CD14-positive monocyte (primary cell): ENCODE results near the gene RPL18. TPM values are rescaled to one million over a fixed set of nuclear protein-coding genes. Genes with fewer than 3 reads are reported as not detected.

Source experiments
- DNase-seq, 3 donors: peaks; one replicate each; pipeline ENCODE4 v3.0.0-alpha.2; 2011 to 2022
- H2AFZ ChIP-seq: 2 replicates; pipeline ENCODE4 v1.6.0; 2012; ENCODE audit warnings: mild to moderate bottlenecking, low read depth, low read length, inconsistent platforms; ENCODE audit not compliant: insufficient read depth, poor library complexity, severe bottlenecking
- H3K27ac ChIP-seq, 2 donors: 1 replicate in 1 of 2; 2 replicates in 1 of 2; pipeline ENCODE4 v1.5.1; 2012 to 2013; ENCODE audit warnings: low read length in 2 of 2, control low read depth in 1 of 2, inconsistent platforms in 1 of 2, low read depth in 1 of 2, mild to moderate bottlenecking in 1 of 2
- H3K27me3 ChIP-seq, 2 donors: one replicate each; pipeline versions ENCODE4 v1.6.0 to v1.6.1; 2011 to 2013; ENCODE audit warnings: low read length in 2 of 2; ENCODE audit not compliant: control insufficient read depth in 2 of 2, insufficient read depth in 2 of 2
- H3K36me3 ChIP-seq, 2 donors: replicated peaks in 1 of 2; 1 replicate in 1 of 2; 2 replicates in 1 of 2; pipeline versions ENCODE4 v1.5.1 to v1.6.1; 2012 to 2013; ENCODE audit warnings: low read length in 2 of 2, control low read depth in 1 of 2, inconsistent platforms in 1 of 2, mild to moderate bottlenecking in 1 of 2; ENCODE audit not compliant: insufficient read depth in 2 of 2, control insufficient read depth in 1 of 2
- H3K4me1 ChIP-seq, 2 donors: 1 replicate in 1 of 2; 2 replicates in 1 of 2; pipeline versions ENCODE4 v1.5.1 to v1.6.1; 2012 to 2013; ENCODE audit warnings: low read length in 2 of 2, control low read depth in 1 of 2, inconsistent platforms in 1 of 2, mild to moderate bottlenecking in 1 of 2, moderate library complexity in 1 of 2; ENCODE audit not compliant: insufficient read depth in 2 of 2, control insufficient read depth in 1 of 2
- H3K4me2 ChIP-seq: replicated peaks from 2 replicates; pipeline ENCODE3; 2012; ENCODE audit warnings: low read length, moderate library complexity, mild to moderate bottlenecking; ENCODE audit not compliant: poor library complexity, severe bottlenecking; ENCODE audit errors: extremely low read depth
- H3K4me3 ChIP-seq, 3 experiments: fragments of 200-600 bp in 1 of 3; sonication (generic) in 1 of 3; replicated peaks in 1 of 3; 1 replicate in 2 of 3; 2 replicates in 1 of 3; pipeline ENCODE4 v1.5.1; 2011 to 2013; ENCODE audit warnings: low read length in 3 of 3, mild to moderate bottlenecking in 3 of 3, control low read depth in 2 of 3, low read depth in 2 of 3, inconsistent platforms in 1 of 3, moderate library complexity in 1 of 3
- H3K79me2 ChIP-seq: 2 replicates; pipeline ENCODE4 v1.6.0; 2012; ENCODE audit warnings: mild to moderate bottlenecking, control low read depth, inconsistent platforms, low read length, moderate library complexity; ENCODE audit not compliant: insufficient read depth
- H3K9ac ChIP-seq: 2 replicates; pipeline ENCODE4 v1.6.0; 2017; ENCODE audit warnings: low read length, mild to moderate bottlenecking; ENCODE audit not compliant: insufficient read depth, poor library complexity, severe bottlenecking
- H3K9me3 ChIP-seq, 2 donors: replicated peaks in 1 of 2; 1 replicate in 1 of 2; 2 replicates in 1 of 2; pipeline versions ENCODE4 v1.5.1 to v1.6.1; 2012 to 2013; ENCODE audit warnings: low read length in 2 of 2, control low read depth in 1 of 2; ENCODE audit not compliant: control insufficient read depth in 1 of 2, insufficient read depth in 1 of 2
- H4K20me1 ChIP-seq: 2 replicates; pipeline ENCODE4 v1.6.0; 2012; ENCODE audit warnings: mild to moderate bottlenecking, low read length, control low read depth, moderate library complexity; ENCODE audit not compliant: insufficient read depth
- H3K27ac Mint-ChIP-seq, 7 donors: one replicate each; pipeline ENCODE4 v1.8.0; 2020; ENCODE audit warnings: mild to moderate bottlenecking in 7 of 7, mixed read lengths in 7 of 7, moderate library complexity in 6 of 7, inconsistent platforms in 2 of 7
- H3K27me3 Mint-ChIP-seq, 3 donors: one replicate each; pipeline ENCODE4 v1.8.0; 2021 to 2022; ENCODE audit warnings: low read depth in 3 of 3, mild to moderate bottlenecking in 3 of 3, mixed read lengths in 3 of 3, moderate library complexity in 3 of 3, inconsistent platforms in 1 of 3
- H3K36me3 Mint-ChIP-seq, 2 donors: one replicate each; pipeline ENCODE4 v1.8.0; 2020; ENCODE audit warnings: mixed read lengths in 2 of 2, inconsistent platforms in 1 of 2, mild to moderate bottlenecking in 1 of 2
- H3K4me1 Mint-ChIP-seq: one replicate; pipeline ENCODE4 v1.8.0; 2020; ENCODE audit warnings: mild to moderate bottlenecking, mixed read lengths
- H3K4me3 Mint-ChIP-seq, 2 donors: one replicate each; pipeline ENCODE4 v1.8.0; 2020; ENCODE audit warnings: mild to moderate bottlenecking in 2 of 2, mixed read lengths in 2 of 2, moderate library complexity in 1 of 2
- H3K9me3 Mint-ChIP-seq, 7 donors: one replicate each; pipeline ENCODE4 v1.8.0; 2020 to 2022; ENCODE audit warnings: mixed read lengths in 7 of 7, mild to moderate bottlenecking in 6 of 7, moderate library complexity in 6 of 7, inconsistent platforms in 2 of 7
- CTCF ChIP-seq: fragments of 200-600 bp; IDR thresholded peaks from one replicate; pipeline ENCODE4 v1.8.0; 2022; ENCODE audit warnings: antibody characterized with exemption, mild to moderate bottlenecking
- WGBS: methylation state at CpG from one replicate; pipeline ENCODE4 v1.1.5; 2013; ENCODE audit warnings: missing lambda C conversion rate; ENCODE audit not compliant: insufficient coverage; 5-methylcytosine and 5-hydroxymethylcytosine counted together
- intact Hi-C, 2 donors: fragments of 100-400 bp; cut with micrococcal nuclease; formaldehyde crosslinking; loops; one replicate each; pipeline versions ENCODE4 v1.15.0 to v1.15.1; 2023
- polyA plus RNA-seq, 3 donors: library from polyadenylated mRNA; depleted of rRNA in 1 of 3; unstranded in 2 of 3; stranded (reverse) in 1 of 3; fragments of 300-500 nt in 2 of 3; fragments of >200 nt in 1 of 3; fragmentation: Illumina TruSeq in 2 of 3; gene quantifications; 1 replicate in 2 of 3; 2 replicates in 1 of 3; pipeline ENCODE4 v1.2.3, GENCODE V29; 2012 to 2021

The RPL18 gene
- polyA plus RNA-seq, 3 donors, result 803 to 1,540 (median 892) TPM

GRCh38 chr19:48616041-48616436, 2.9 kb downstream of the RPL18 start:
- no peak for TF ChIP-seq CTCF
- peaks cover 0 to 3% (median 0%) of the 10 kb centered on the region in 7 donors for H3K9me3 Mint-ChIP-seq

GRCh38 chr19:48615231-48616040, 3.5 kb downstream of the RPL18 start:
- no peak overlapping the region for H3K4me3 Mint-ChIP-seq
- peaks cover 28 to 33% of the 10 kb centered on the region in 2 donors for H3K4me1 ChIP-seq
- no peak overlapping the region for H3K27ac ChIP-seq
- 92% methylated on average over 5 of the region's 19 CpGs for WGBS
- H3K4me1 Mint-ChIP-seq, result peaks cover 32% of the 10 kb centered on the region
- H3K36me3 ChIP-seq, result peaks cover 30 to 31% of the 10 kb centered on the region in 2 donors
- H3K36me3 Mint-ChIP-seq, result peaks cover 27 to 30% of the 10 kb centered on the region in 2 donors
- no peak for DNase-seq
- H3K27ac Mint-ChIP-seq, result peak overlapping the region in 3 of 7 donors; percentile 7 to 72 (median 10)
- H3K9me3 ChIP-seq, result no peaks in the 10 kb centered on the region
- H3K27me3 Mint-ChIP-seq, result peaks cover 0 to 2% (median 0%) of the 10 kb centered on the region in 3 donors
- peaks cover 0 to 3% (median 0%) of the 10 kb centered on the region in 7 donors for H3K9me3 Mint-ChIP-seq
- TF ChIP-seq CTCF, result no peak
- H2AFZ ChIP-seq, result no peak overlapping the region
- no peak overlapping the region for H3K9ac ChIP-seq
- no peak overlapping the region for H3K4me3 ChIP-seq
- no peaks in the 10 kb centered on the region for H3K27me3 ChIP-seq
- intact Hi-C loops, result no loop called here
- H3K79me2 ChIP-seq, result peaks cover 41% of the 10 kb centered on the region
- H4K20me1 ChIP-seq, result peaks cover 41% of the 10 kb centered on the region
- no peak overlapping the region for H3K4me2 ChIP-seq

More at GRCh38 chr19:48616041-48616436, 2.9 kb downstream of the RPL18 start:
- DNase-seq, result no peak
- Histone ChIP-seq H3K9ac (no peak overlapping the region), H3K4me2 (no peak overlapping the region), H3K27me3 (no peaks in the 10 kb centered on the region), H3K27ac (peak overlapping the region in 1 of 2 donors; percentile 31), H3K79me2 (peaks cover 46% of the 10 kb centered on the region), H3K4me3 (no peak overlapping the region), H2AFZ (no peak overlapping the region), H3K4me1 (peaks cover 34 to 39% of the 10 kb centered on the region in 2 donors), H3K9me3 (no peaks in the 10 kb centered on the region), H3K36me3 (peaks cover 30 to 31% of the 10 kb centered on the region in 2 donors), H4K20me1 (peaks cover 41% of the 10 kb centered on the region)
- intact Hi-C loops, result no loop called here
- Mint-ChIP-seq H3K27ac (peak overlapping the region in 4 of 7 donors; percentile 10 to 72 (median 45)), H3K4me1 (peaks cover 32% of the 10 kb centered on the region), H3K27me3 (peaks cover 0 to 2% (median 0%) of the 10 kb centered on the region in 3 donors), H3K4me3 (no peak overlapping the region), H3K36me3 (peaks cover 27 to 30% of the 10 kb centered on the region in 2 donors)
- WGBS, result 93% methylated on average over 13 of the region's 16 CpGs
